ENCODE results near the gene IARS2.
"Not testable (repeated sequence)": the region's sequence is repeated elsewhere in the genome, so short reads cannot be mapped to it uniquely, and the experiment has no call there.

Gene IARS2

GRCh38 chr1:220094016-220094911 lies at the start of gene IARS2:
TSS of gene IARS2 (plus strand) at chr1:220094132. CDS start at chr1:220094217, 85 bp downstream.
- in situ Hi-C loops (cut with HindIII; ENCODE audit: low sequenced_read_pairs) = no loop called here

GRCh38 chr1:220044678-220045355 lies 49.1 kb upstream of the IARS2 start:
- in situ Hi-C loops (cut with HindIII; ENCODE audit: low sequenced_read_pairs) = no loop called here

GRCh38 chr1:220045356-220046051 lies 48.4 kb upstream of the IARS2 start:
- in situ Hi-C loops (cut with HindIII; ENCODE audit: low sequenced_read_pairs) = no loop called here

GRCh38 chr1:220046052-220046930 lies 47.6 kb upstream of the IARS2 start, which contains the start of gene EPRS1:
TSS of gene EPRS1 (minus strand) at chr1:220046505. CDS start at chr1:220046388, 117 bp downstream.
- in situ Hi-C loops (cut with HindIII; ENCODE audit: low sequenced_read_pairs) = no loop called here

GRCh38 chr1:220056374-220056773 lies 37.6 kb upstream of the IARS2 start:
- in situ Hi-C loops (cut with HindIII; ENCODE audit: low sequenced_read_pairs) = no loop called here

- in situ Hi-C loops (cut with HindIII; ENCODE audit: low sequenced_read_pairs) = no loop called here
These were observed 33.1 kb upstream of the IARS2 start for GRCh38 chr1:220060876-220061275.

- in situ Hi-C loops (cut with HindIII; ENCODE audit: low sequenced_read_pairs) = no loop called here
These were observed 31.3 kb upstream of the IARS2 start for GRCh38 chr1:220062629-220063028.

- in situ Hi-C loops (cut with HindIII; ENCODE audit: low sequenced_read_pairs) = no loop called here
These were observed 26.4 kb upstream of the IARS2 start for GRCh38 chr1:220067269-220068204.

GRCh38 chr1:220076861-220077762 lies 16.8 kb upstream of the IARS2 start:
- in situ Hi-C loops (cut with HindIII; ENCODE audit: low sequenced_read_pairs) = no loop called here

- in situ Hi-C loops (cut with HindIII; ENCODE audit: low sequenced_read_pairs) = no loop called here
These were observed 16.0 kb upstream of the IARS2 start for GRCh38 chr1:220077887-220078286.

GRCh38 chr1:220084460-220084859 lies 9.5 kb upstream of the IARS2 start:
- in situ Hi-C loops (cut with HindIII; ENCODE audit: low sequenced_read_pairs) = no loop called here

GRCh38 chr1:220086261-220086686 lies 7.7 kb upstream of the IARS2 start:
- in situ Hi-C loops (cut with HindIII; ENCODE audit: low sequenced_read_pairs) = not testable (repeated sequence)

- in situ Hi-C loops (cut with HindIII; ENCODE audit: low sequenced_read_pairs) = no loop called here
These were observed 4.0 kb upstream of the IARS2 start, which contains the start of gene BPNT1 for GRCh38 chr1:220089650-220090556. TSS of gene BPNT1 (minus strand) at chr1:220089788. CDS start at chr1:220079846, 9,942 bp downstream.

- in situ Hi-C loops (cut with HindIII; ENCODE audit: low sequenced_read_pairs) = no loop called here
These were observed 1.2 kb upstream of the IARS2 start for GRCh38 chr1:220092694-220093093.

GRCh38 chr1:220093361-220094015 lies 444 bp upstream of the IARS2 start:
- in situ Hi-C loops (cut with HindIII; ENCODE audit: low sequenced_read_pairs) = no loop called here

- in situ Hi-C loops (cut with HindIII; ENCODE audit: low sequenced_read_pairs) = no loop called here
These were observed 5.9 kb downstream of the IARS2 start for GRCh38 chr1:220099826-220100225.

GRCh38 chr1:220110473-220110872 lies 16.5 kb downstream of the IARS2 start:
- in situ Hi-C loops (cut with HindIII; ENCODE audit: low sequenced_read_pairs) = not testable (repeated sequence)
